ENCODE measurements around the gene PIK3R2.

DNA sequence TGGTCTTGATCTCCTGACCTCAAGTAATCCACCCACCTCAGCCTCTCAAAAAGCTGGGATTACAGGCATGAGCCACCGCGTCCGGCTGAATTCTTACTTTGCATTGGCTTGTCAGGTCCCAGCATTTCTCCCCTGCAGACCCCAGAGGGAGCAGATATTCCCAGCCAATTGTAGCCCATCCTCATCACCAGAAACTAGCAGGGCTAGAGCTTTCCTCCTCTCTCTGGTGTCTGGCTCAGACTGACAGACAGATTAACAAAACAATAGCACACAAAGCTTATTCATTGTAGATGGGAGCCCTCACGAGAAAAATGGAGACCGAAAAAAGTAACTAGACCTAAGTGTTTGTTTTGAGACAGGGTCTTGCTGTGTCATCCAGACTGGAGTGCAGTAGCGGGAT, 32.6 kb downstream of the PIK3R2 start:
- no peak for TF ChIP-seq CTCF (IDR thresholded peaks at IDR 0.05; ENCODE audit: low read length)
- no peak for TF ChIP-seq EZH2 (IDR thresholded peaks at IDR 0.05; ENCODE audit: borderline replicate concordance, low read length)

Data from OCI-LY1 (cell line).